LNCaP clone FGC (cell line): ENCODE measurements around the gene PPP1R12A.

ENCODE experiments used
- DNase-seq: peaks from one replicate; pipeline ENCODE4 v3.0.0-alpha.2; 2011; ENCODE audit warnings: low read depth
- H3K4me3 ChIP-seq: 2 replicates; pipeline ENCODE4 v1.5.1; 2011; ENCODE audit warnings: mild to moderate bottlenecking, low read depth, low read length, control low read depth
- CTCF ChIP-seq: IDR thresholded peaks from 2 replicates; pipeline ENCODE4 v1.5.1; 2012; ENCODE audit warnings: mild to moderate bottlenecking; ENCODE audit not compliant: control insufficient read depth, insufficient read depth; ENCODE audit errors: extremely low read depth

The PPP1R12A gene

DNA sequence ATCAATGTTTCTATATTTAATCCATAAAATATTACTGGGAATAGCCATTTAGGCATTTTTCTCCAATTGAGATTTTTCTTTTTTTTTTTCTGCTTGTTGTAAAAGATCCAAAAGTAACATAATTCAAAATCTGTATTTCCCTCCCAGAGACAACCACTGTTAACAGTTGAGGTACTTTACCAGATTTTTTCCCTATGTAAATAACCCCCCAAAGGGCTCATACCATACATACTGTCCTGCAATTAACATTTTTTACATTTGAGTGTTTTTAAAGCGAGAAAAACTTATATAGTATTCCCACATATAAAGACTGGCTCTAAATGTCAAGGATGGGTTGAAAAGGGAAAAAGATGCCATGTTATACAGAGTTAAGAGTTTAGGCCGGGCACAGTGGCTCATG, 18.1 kb downstream of the PPP1R12A start:
- no peak for TF ChIP-seq CTCF
- H3K4me3 ChIP-seq = no peak overlapping the region
- DNase-seq = no peak

- H3K4me3 ChIP-seq = no peak overlapping the region
- DNase-seq = no peak
- TF ChIP-seq CTCF = no peak
These were observed 22.8 kb downstream of the PPP1R12A start for GRCh38 chr12:79911889-79912656.

DNA sequence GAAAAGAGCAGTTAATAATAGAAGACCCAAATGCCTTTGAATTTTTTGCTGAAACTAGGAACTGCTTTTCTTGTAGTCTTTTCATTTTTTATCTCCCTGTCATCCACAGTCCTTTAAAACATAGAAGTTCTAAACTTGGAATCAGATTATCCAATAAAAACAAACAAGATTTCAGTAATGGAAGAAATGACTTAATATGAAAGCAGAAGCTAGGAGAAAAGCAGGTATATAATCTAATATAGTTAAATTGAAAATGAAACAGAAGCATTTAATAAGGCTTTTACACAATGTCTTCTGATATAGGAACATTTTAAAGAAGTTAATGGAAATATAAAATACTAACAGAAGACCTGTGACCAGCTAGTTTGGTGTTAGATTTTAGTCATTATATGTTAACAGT, 26.5 kb downstream of the PPP1R12A start:
- DNase-seq = no peak

GRCh38 chr12:79901506-79901905, 33.4 kb downstream of the PPP1R12A start:
- H3K4me3 ChIP-seq = no peak overlapping the region
- no peak for DNase-seq
- no peak for TF ChIP-seq CTCF

More for the DNA sequence above, 26.5 kb downstream of the PPP1R12A start:
- H3K4me3 ChIP-seq = no peak overlapping the region
- TF ChIP-seq CTCF = no peak

- no peak for DNase-seq
- H3K4me3 ChIP-seq = no peak overlapping the region
- TF ChIP-seq CTCF = no peak
These were observed 33.9 kb downstream of the PPP1R12A start for GRCh38 chr12:79900951-79901350.

GRCh38 chr12:79900199-79900598, 34.7 kb downstream of the PPP1R12A start:
- DNase-seq = no peak
- no peak overlapping the region for H3K4me3 ChIP-seq
- no peak for TF ChIP-seq CTCF

- DNase-seq = no peak
- H3K4me3 ChIP-seq = no peak overlapping the region
- TF ChIP-seq CTCF = no peak
These were observed 37.3 kb downstream of the PPP1R12A start for GRCh38 chr12:79897617-79898016.
